ENCODE data around the gene TLE1.

- TF ChIP-seq EZH2 (IDR thresholded peaks at IDR 0.05; ENCODE audit: borderline replicate concordance, control insufficient read depth, low read depth, low read length) (no peak), ESRRA (IDR thresholded peaks at IDR 0.05; ENCODE audit: low read length) (no peak), CEBPB (IDR thresholded peaks at IDR 0.05; ENCODE audit: borderline replicate concordance in 1 of 2, low read depth in 2 of 2, low read length in 2 of 2) (no peak), MTA3 (IDR thresholded peaks at IDR 0.05; ENCODE audit: borderline replicate concordance, low read length) (no peak), POLR2A (IDR thresholded peaks at IDR 0.05; ENCODE audit: low read depth, low read length) (no peak), GATAD2B (conservative IDR thresholded peaks at IDR 0.05; ENCODE audit: low read depth) (no peak), STAT3 (IDR thresholded peaks at IDR 0.05; ENCODE audit: low read depth, low read length) (no peak), HSF1 (IDR thresholded peaks at IDR 0.05; ENCODE audit: low read depth, low read length) (no peak), TCF12 (IDR thresholded peaks at IDR 0.05; ENCODE audit: low read depth, low read length) (no peak), REST (IDR thresholded peaks at IDR 0.05; ENCODE audit: low read depth, low read length) (no peak), POLR2AphosphoS5 (IDR thresholded peaks at IDR 0.05; ENCODE audit: low read length) (no peak)
- TF ChIP-seq, protein P1, sequence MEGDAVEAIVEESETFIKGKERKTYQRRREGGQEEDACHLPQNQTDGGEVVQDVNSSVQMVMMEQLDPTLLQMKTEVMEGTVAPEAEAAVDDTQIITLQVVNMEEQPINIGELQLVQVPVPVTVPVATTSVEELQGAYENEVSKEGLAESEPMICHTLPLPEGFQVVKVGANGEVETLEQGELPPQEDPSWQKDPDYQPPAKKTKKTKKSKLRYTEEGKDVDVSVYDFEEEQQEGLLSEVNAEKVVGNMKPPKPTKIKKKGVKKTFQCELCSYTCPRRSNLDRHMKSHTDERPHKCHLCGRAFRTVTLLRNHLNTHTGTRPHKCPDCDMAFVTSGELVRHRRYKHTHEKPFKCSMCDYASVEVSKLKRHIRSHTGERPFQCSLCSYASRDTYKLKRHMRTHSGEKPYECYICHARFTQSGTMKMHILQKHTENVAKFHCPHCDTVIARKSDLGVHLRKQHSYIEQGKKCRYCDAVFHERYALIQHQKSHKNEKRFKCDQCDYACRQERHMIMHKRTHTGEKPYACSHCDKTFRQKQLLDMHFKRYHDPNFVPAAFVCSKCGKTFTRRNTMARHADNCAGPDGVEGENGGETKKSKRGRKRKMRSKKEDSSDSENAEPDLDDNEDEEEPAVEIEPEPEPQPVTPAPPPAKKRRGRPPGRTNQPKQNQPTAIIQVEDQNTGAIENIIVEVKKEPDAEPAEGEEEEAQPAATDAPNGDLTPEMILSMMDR (IDR thresholded peaks at IDR 0.05 in 2 of 3, conservative IDR thresholded peaks at IDR 0.05 in 1 of 3; ENCODE audit: control insufficient read depth in 2 of 3, extremely low read depth in 1 of 3, insufficient read depth in 1 of 3, low read depth in 3 of 3, low read length in 3 of 3): no peak
Measured at GRCh38 chr9:81614335-81614734, 75.0 kb downstream of the TLE1 start.

Measured in GM12878 (cell line).